Measurements from ENCODE around the gene TIGD6. TPM values are rescaled to one million over a fixed set of nuclear protein-coding genes. Genes with fewer than 3 reads are reported as not detected.

TIGD6 gene
- total RNA-seq, 4 donors from 2014 or later = 2.9 to 3.5 (median 3.2) TPM

DNA sequence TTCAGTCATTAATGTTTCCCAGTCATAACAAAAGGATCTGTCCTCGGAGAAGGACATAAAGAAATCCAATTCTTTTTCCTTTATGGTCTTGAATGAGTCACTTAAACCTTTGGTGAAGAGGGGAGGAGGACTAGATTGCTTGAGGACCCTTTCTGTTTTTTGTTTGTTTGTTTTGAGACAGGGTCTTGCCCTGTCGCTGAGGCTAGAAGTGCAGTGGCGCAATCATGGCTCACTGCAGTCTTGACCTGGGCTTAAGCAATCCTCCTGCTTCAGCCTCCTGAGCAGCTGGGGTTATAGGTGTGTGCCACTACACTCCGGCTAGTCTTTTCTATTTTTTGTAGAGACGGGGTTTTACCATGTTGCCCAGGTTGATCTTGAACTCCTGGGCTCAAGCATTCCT lies 12.3 kb downstream of the TIGD6 start:
- 78% methylated on average over 5 of the region's 5 CpGs for WGBS
- DNase-seq (ENCODE audit: extremely low spot score) = no peak
- Histone ChIP-seq H3K27me3 (no peaks in the 10 kb centered on the region), H3K4me3 (no peak overlapping the region), H3K27ac (replicated peaks in 1 of 4) (no peak overlapping the region), H3K36me3 (peaks cover 0 to 4% (median 0%) of the 10 kb centered on the region in 4 donors), H3K9me3 (no peaks in the 10 kb centered on the region), H3K4me1 (no peaks in the 10 kb centered on the region)
- intact Hi-C loops (cut with DNase I) = no loop called here
- TF ChIP-seq, protein P1, sequence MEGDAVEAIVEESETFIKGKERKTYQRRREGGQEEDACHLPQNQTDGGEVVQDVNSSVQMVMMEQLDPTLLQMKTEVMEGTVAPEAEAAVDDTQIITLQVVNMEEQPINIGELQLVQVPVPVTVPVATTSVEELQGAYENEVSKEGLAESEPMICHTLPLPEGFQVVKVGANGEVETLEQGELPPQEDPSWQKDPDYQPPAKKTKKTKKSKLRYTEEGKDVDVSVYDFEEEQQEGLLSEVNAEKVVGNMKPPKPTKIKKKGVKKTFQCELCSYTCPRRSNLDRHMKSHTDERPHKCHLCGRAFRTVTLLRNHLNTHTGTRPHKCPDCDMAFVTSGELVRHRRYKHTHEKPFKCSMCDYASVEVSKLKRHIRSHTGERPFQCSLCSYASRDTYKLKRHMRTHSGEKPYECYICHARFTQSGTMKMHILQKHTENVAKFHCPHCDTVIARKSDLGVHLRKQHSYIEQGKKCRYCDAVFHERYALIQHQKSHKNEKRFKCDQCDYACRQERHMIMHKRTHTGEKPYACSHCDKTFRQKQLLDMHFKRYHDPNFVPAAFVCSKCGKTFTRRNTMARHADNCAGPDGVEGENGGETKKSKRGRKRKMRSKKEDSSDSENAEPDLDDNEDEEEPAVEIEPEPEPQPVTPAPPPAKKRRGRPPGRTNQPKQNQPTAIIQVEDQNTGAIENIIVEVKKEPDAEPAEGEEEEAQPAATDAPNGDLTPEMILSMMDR (IDR thresholded peaks at IDR 0.05) = no peak
- no peak for TF ChIP-seq POLR2A (IDR thresholded peaks at IDR 0.05; ENCODE audit: low read depth)
- no peak for TF ChIP-seq POLR2AphosphoS5 (IDR thresholded peaks at IDR 0.05)
- TF ChIP-seq EP300 (IDR thresholded peaks at IDR 0.05) = no peak

DNA sequence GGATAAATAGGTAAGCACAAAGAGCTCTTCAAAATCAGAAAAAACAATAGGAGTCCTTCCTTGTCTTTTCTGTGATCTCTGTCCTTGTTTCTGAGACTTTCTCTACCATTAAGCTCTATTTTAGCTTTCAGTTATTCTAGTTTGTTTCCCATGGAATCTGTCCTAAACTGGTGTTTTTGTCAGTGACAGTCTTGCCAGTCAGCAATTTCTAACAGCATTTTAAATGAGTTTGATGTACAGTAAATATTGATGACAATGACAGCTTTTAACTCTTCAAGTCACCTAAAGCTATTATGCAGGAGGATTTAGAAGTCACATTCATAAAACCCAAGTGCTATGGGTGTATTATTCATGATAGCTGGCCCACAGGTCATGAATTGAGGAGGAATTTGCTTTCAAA lies 17.9 kb downstream of the TIGD6 start:
- no peaks in the 10 kb centered on the region for H3K9me3 ChIP-seq
- TF ChIP-seq POLR2A (IDR thresholded peaks at IDR 0.05; ENCODE audit: low read depth) = no peak
- no peak for TF ChIP-seq POLR2AphosphoS5 (IDR thresholded peaks at IDR 0.05)
- no peak for TF ChIP-seq EP300 (IDR thresholded peaks at IDR 0.05)
- TF ChIP-seq, protein P1 (IDR thresholded peaks at IDR 0.05) = no peak
- H3K4me3 ChIP-seq = no peak overlapping the region
- no peak overlapping the region for H3K27ac ChIP-seq (replicated peaks in 1 of 4)
- H3K4me1 ChIP-seq = no peaks in the 10 kb centered on the region
- DNase-seq (ENCODE audit: extremely low spot score) = no peak
- no peaks in the 10 kb centered on the region for H3K27me3 ChIP-seq
- H3K36me3 ChIP-seq = peaks cover 0 to 46% (median 33%) of the 10 kb centered on the region in 4 donors
- intact Hi-C loops (cut with DNase I) = no loop called here

DNA sequence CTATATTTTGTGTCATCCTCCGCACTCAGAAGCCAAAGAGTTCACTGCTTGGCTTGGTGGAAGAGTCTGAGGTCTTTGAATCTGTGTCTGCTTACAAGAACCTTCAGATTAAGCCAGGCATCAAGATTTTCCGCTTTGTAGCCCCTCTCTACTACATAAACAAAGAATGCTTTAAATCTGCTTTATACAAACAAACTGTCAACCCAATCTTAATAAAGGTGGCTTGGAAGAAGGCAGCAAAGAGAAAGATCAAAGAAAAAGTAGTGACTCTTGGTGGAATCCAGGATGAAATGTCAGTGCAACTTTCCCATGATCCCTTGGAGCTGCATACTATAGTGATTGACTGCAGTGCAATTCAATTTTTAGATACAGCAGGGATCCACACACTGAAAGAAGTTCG lies 19.2 kb downstream of the TIGD6 start:
- no peaks in the 10 kb centered on the region for H3K4me1 ChIP-seq
- H3K9me3 ChIP-seq = no peaks in the 10 kb centered on the region
- peaks cover 0 to 46% (median 36%) of the 10 kb centered on the region in 4 donors for H3K36me3 ChIP-seq
- intact Hi-C loops (cut with DNase I) = no loop called here
- H3K27me3 ChIP-seq = no peaks in the 10 kb centered on the region
- no peak for DNase-seq (ENCODE audit: extremely low spot score)
- H3K27ac ChIP-seq (replicated peaks in 1 of 4) = no peak overlapping the region
- no peak overlapping the region for H3K4me3 ChIP-seq
- WGBS = 66% methylated on average over 3 of the region's 3 CpGs
- TF ChIP-seq POLR2AphosphoS5 (IDR thresholded peaks at IDR 0.05) (no peak), EP300 (IDR thresholded peaks at IDR 0.05) (no peak), POLR2A (IDR thresholded peaks at IDR 0.05; ENCODE audit: low read depth) (no peak)
- TF ChIP-seq, protein P1 (IDR thresholded peaks at IDR 0.05) = no peak

DNA sequence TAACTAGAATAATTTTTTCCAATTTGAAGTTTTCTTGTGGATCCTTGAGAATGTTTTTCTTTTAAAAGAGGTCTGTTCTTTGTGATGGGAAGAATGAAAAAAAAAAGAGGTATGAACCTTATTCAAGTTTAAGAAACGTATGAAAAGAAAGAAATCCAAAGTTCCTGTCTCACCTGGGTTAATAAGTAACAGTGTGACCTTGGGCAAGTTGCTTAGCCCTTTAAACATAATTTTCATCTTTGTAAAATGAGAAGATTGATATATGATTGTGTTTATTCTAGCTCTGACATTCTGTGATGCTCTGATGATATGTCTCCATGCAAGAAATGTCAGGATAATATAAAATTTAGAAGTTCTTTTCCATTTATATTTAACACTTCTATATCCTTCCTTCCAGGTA lies 20.6 kb downstream of the TIGD6 start:
- H3K9me3 ChIP-seq = no peaks in the 10 kb centered on the region
- H3K27me3 ChIP-seq = no peaks in the 10 kb centered on the region
- no peak overlapping the region for H3K4me3 ChIP-seq
- peaks cover 0 to 46% (median 36%) of the 10 kb centered on the region in 4 donors for H3K36me3 ChIP-seq
- H3K27ac ChIP-seq (replicated peaks in 1 of 4) = no peak overlapping the region
- TF ChIP-seq EP300 (IDR thresholded peaks at IDR 0.05) (no peak), POLR2AphosphoS5 (IDR thresholded peaks at IDR 0.05) (no peak), POLR2A (IDR thresholded peaks at IDR 0.05; ENCODE audit: low read depth) (no peak)
- TF ChIP-seq, protein P1 (IDR thresholded peaks at IDR 0.05) = no peak
- no peak for DNase-seq (ENCODE audit: extremely low spot score)
- 97% methylated on average over 1 of the region's 1 CpG for WGBS
- H3K4me1 ChIP-seq = no peaks in the 10 kb centered on the region
- intact Hi-C loops (cut with DNase I) = no loop called here

DNA sequence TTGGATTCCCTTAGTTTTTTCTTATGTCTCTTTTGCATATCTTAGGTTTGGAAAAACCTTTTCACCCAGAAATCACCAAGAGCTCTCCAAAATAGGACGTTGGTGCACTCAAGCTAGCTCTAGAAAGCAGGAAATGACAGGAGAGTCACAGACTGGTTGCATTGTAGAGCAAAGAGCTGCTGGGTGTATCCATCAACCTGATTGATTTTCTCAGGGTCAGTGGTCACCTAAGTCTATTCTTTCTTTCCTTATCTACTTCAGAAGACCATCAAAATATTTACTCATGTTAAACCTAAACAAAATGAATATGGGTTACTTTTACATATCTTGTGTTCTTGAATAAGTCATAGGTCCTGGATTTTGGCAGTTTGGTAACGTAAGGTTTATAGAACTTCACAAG lies 25.0 kb downstream of the TIGD6 start:
- no peak overlapping the region for H3K27ac ChIP-seq (replicated peaks in 1 of 4)
- TF ChIP-seq POLR2A (IDR thresholded peaks at IDR 0.05; ENCODE audit: low read depth) = no peak
- no peak for DNase-seq (ENCODE audit: extremely low spot score)
- intact Hi-C loops (cut with DNase I) = no loop called here
- WGBS = 63% methylated on average over 2 of the region's 2 CpGs
- no peaks in the 10 kb centered on the region for H3K4me1 ChIP-seq
- no peaks in the 10 kb centered on the region for H3K27me3 ChIP-seq
- no peaks in the 10 kb centered on the region for H3K9me3 ChIP-seq
- peaks cover 0 to 28% (median 26%) of the 10 kb centered on the region in 4 donors for H3K36me3 ChIP-seq
- H3K4me3 ChIP-seq = no peak overlapping the region

Data from esophagus muscularis mucosa (tissue), 4 donors.